Activated CD4-positive, alpha-beta T cell treated with anti-CD3 and anti-CD28 coated beads for 24 hours (primary cell): Measurements from ENCODE around the gene PLCL1.

Experiments used
- DNase-seq, 2 donors: peaks; one replicate each; pipeline ENCODE4 v3.0.0-alpha.2; 2020; ENCODE audit warnings: low read depth in 2 of 2

Gene PLCL1

GRCh38 chr2:197857476-197858107 lies 53.2 kb downstream of the PLCL1 start:
- no peak for DNase-seq

GRCh38 chr2:197858607-197859140 lies 54.3 kb downstream of the PLCL1 start:
- DNase-seq = no peak

- DNase-seq = no peak
Measured at GRCh38 chr2:197862246-197862955, 58.0 kb downstream of the PLCL1 start.

- no peak for DNase-seq
Measured at GRCh38 chr2:197863744-197864143, 59.4 kb downstream of the PLCL1 start.

- DNase-seq = no peak
Measured at GRCh38 chr2:197866455-197866854, 62.1 kb downstream of the PLCL1 start.

GRCh38 chr2:197867033-197867432 lies 62.6 kb downstream of the PLCL1 start:
- DNase-seq = no peak

- DNase-seq = no peak
Measured at GRCh38 chr2:197867624-197868023, 63.2 kb downstream of the PLCL1 start.

GRCh38 chr2:197868206-197868605 lies 63.8 kb downstream of the PLCL1 start:
- no peak for DNase-seq

- no peak for DNase-seq
Measured at GRCh38 chr2:197869041-197869440, 64.6 kb downstream of the PLCL1 start.

GRCh38 chr2:197869501-197870111 lies 65.2 kb downstream of the PLCL1 start:
- no peak for DNase-seq

- DNase-seq = no peak
Measured at GRCh38 chr2:197870137-197870536, 65.7 kb downstream of the PLCL1 start.

- DNase-seq = no peak
Measured at GRCh38 chr2:197871780-197872456, 67.5 kb downstream of the PLCL1 start.

GRCh38 chr2:197873293-197873701 lies 68.9 kb downstream of the PLCL1 start:
- no peak for DNase-seq

- no peak for DNase-seq
Measured at GRCh38 chr2:197875763-197876162, 71.4 kb downstream of the PLCL1 start.

- no peak for DNase-seq
Measured at GRCh38 chr2:197876524-197876923, 72.1 kb downstream of the PLCL1 start.

GRCh38 chr2:197877038-197877437 lies 72.6 kb downstream of the PLCL1 start:
- DNase-seq = no peak

GRCh38 chr2:197878792-197879191 lies 74.4 kb downstream of the PLCL1 start:
- no peak for DNase-seq

GRCh38 chr2:197879812-197880408 lies 75.5 kb downstream of the PLCL1 start:
- no peak for DNase-seq

GRCh38 chr2:197883354-197884032 lies 79.1 kb downstream of the PLCL1 start:
- no peak for DNase-seq

- no peak for DNase-seq
Measured at GRCh38 chr2:197884252-197884651, 79.9 kb downstream of the PLCL1 start.

- DNase-seq = no peak
Measured at GRCh38 chr2:197885126-197885525, 80.7 kb downstream of the PLCL1 start.
